GM12878 (cell line): ENCODE measurements around the gene TMX4. TPM values are rescaled to one million over a fixed set of nuclear protein-coding genes. Genes with fewer than 3 reads are reported as not detected.
A peak's percentile ranks its signal among the peaks of the same experiment; 100 is the strongest.

Experiments used
- ATAC-seq: fragments of 200-7000 bp; cut with Tn5 transposase; 3 replicates; pipeline ENCODE4 v1.9.1; 2020; ENCODE audit warnings: mild to moderate bottlenecking, moderate library complexity
- BruUV-seq: library from RNA; stranded (reverse); fragments of 400-500 nt; replicated peaks from 2 replicates; lab custom pipeline; 2021; lab: Mats Ljungman, UMichigan
- CTCF ChIA-PET: fragments of 300-600 bp; sonication (Branson Sonifier 250); formaldehyde crosslinking; extraction: SDS; loops from one replicate; lab custom pipeline; 2021; ENCODE audit warnings: inconsistent platforms; lab: Yijun Ruan, JAX
- POLR2A ChIA-PET: fragments of 350-600 bp; formaldehyde crosslinking; extraction: SDS; loops from one replicate; lab custom pipeline; 2021; ENCODE audit warnings: inconsistent platforms; lab: Charles Lee
- RAD21 ChIA-PET: fragments of 300-600 bp; sonication (Branson Sonifier 250); formaldehyde crosslinking; loops from one replicate; lab custom pipeline; 2023; ENCODE audit warnings: antibody characterized with exemption; ENCODE audit not compliant: unreplicated experiment; lab: Charles Lee
- SMC1A ChIA-PET: fragments of 300-600 bp; sonication (Branson Sonifier 250); formaldehyde crosslinking; loops from one replicate; lab custom pipeline; 2023; ENCODE audit not compliant: unreplicated experiment, uncharacterized antibody; lab: Charles Lee
- DNase-seq: peaks from one replicate; pipeline ENCODE4 v3.0.0-alpha.2; 2011; ENCODE audit warnings: low read depth, low spot score
- FAIRE-seq: peaks from 3 replicates; lab custom pipeline; 2011; peaks lifted over from hg19 to GRCh38; lab: Jason Lieb, UNC
- H2AFZ ChIP-seq: 2 replicates; pipeline ENCODE4 v1.6.0; 2011; ENCODE audit warnings: low read depth, low read length, control low read depth; ENCODE audit not compliant: control insufficient read depth
- H3K27ac ChIP-seq: 2 replicates; pipeline ENCODE4 v1.5.1; 2011; ENCODE audit warnings: control low read depth; ENCODE audit not compliant: control insufficient read depth, insufficient read depth
- H3K27me3 ChIP-seq, 2 experiments: replicated peaks in 1 of 2; 2 replicates each; pipeline versions ENCODE4 v1.6.0 to v1.6.1; 2011; ENCODE audit warnings: low read length in 1 of 2; ENCODE audit not compliant: control insufficient read depth in 2 of 2, insufficient read depth in 2 of 2
- H3K36me3 ChIP-seq, 2 experiments: 2 replicates each; pipeline ENCODE4 v1.5.1; 2011; ENCODE audit warnings: low read length in 1 of 2; ENCODE audit not compliant: control insufficient read depth in 2 of 2, insufficient read depth in 2 of 2
- H3K4me1 ChIP-seq: 2 replicates; pipeline ENCODE4 v1.6.1; 2011; ENCODE audit warnings: mild to moderate bottlenecking, low read length, moderate library complexity, mixed read lengths; ENCODE audit not compliant: control insufficient read depth, insufficient read depth
- H3K4me2 ChIP-seq: 2 replicates; pipeline ENCODE4 v1.6.0; 2011; ENCODE audit warnings: control low read depth; ENCODE audit not compliant: control insufficient read depth, insufficient read depth
- H3K4me3 ChIP-seq: fragments of 200-600 bp; sonication (generic); 2 replicates; pipeline ENCODE4 v1.5.1; 2016
- H3K79me2 ChIP-seq: 2 replicates; pipeline ENCODE4 v1.6.0; 2011; ENCODE audit warnings: low read length; ENCODE audit not compliant: control insufficient read depth, insufficient read depth
- H3K9ac ChIP-seq: 2 replicates; pipeline ENCODE4 v1.8.0; 2011; ENCODE audit warnings: low read length, control low read depth, mixed read lengths; ENCODE audit not compliant: control insufficient read depth, insufficient read depth
- H3K9me3 ChIP-seq: replicated peaks from 3 replicates; pipeline ENCODE4 v1.5.1; 2011; ENCODE audit warnings: mild to moderate bottlenecking, low read length; ENCODE audit not compliant: control insufficient read depth, insufficient read depth
- H4K20me1 ChIP-seq: 2 replicates; pipeline ENCODE4 v1.6.0; 2011; ENCODE audit not compliant: control insufficient read depth, insufficient read depth
- BMI1 ChIP-seq: fragments of 450-650 bp; IDR thresholded peaks from 2 replicates; pipeline ENCODE4 v1.6.1; 2016; ENCODE audit warnings: mild to moderate bottlenecking, moderate library complexity, borderline replicate concordance
- JUND ChIP-seq: IDR thresholded peaks from 2 replicates; pipeline ENCODE4 v1.6.1; 2012; ENCODE audit warnings: low read depth, mild to moderate bottlenecking, low read length, improper control_type of control experiment, moderate library complexity
- PKNOX1 ChIP-seq: fragments of 450-650 bp; IDR thresholded peaks from 2 replicates; pipeline ENCODE4 v1.6.1; 2016; ENCODE audit warnings: mild to moderate bottlenecking
- PRDM15 ChIP-seq: fragments of 450-650 bp; formaldehyde crosslinking; IDR thresholded peaks from 2 replicates; pipeline ENCODE4 v1.4.0; 2020; ENCODE audit warnings: mild to moderate bottlenecking, moderate library complexity
- RCOR1 ChIP-seq: conservative IDR thresholded peaks from 2 replicates; pipeline ENCODE4 v1.6.1; 2012; ENCODE audit warnings: low read depth, low read length, improper control_type of control experiment
- SMC3 ChIP-seq: IDR thresholded peaks from 2 replicates; pipeline ENCODE4 v1.6.1; 2011; ENCODE audit warnings: low read length, improper control_type of control experiment, borderline replicate concordance
- STAT1 ChIP-seq: fragments of 450-650 bp; conservative IDR thresholded peaks from 2 replicates; pipeline ENCODE4 v1.6.1; 2014; ENCODE audit warnings: antibody characterized with exemption, mild to moderate bottlenecking
- STAT3 ChIP-seq: IDR thresholded peaks from 2 replicates; pipeline ENCODE4 v1.6.1; 2011; ENCODE audit warnings: low read depth, low read length, improper control_type of control experiment
- USF2 ChIP-seq: IDR thresholded peaks from 2 replicates; pipeline ENCODE4 v1.6.1; 2011; ENCODE audit warnings: low read depth, low read length, improper control_type of control experiment, borderline replicate concordance
- WGBS: methylation state at CpG from one replicate; pipeline ENCODE4 v1.1.6; 2016; ENCODE audit warnings: low lambda C conversion rate; ENCODE audit not compliant: insufficient replicate concordance, insufficient coverage; ENCODE audit errors: missing lambda C conversion rate; 5-methylcytosine and 5-hydroxymethylcytosine counted together
- in situ Hi-C: fragments of 300-500 bp; cut with MboI; formaldehyde crosslinking; loops from 9 replicates; pipeline ENCODE4 v1.14.3; 2018; ENCODE audit warnings: mixed read lengths
- intact Hi-C: fragments of 100-400 bp; cut with micrococcal nuclease; formaldehyde crosslinking; loops from one replicate; pipeline ENCODE4 v1.14.2; 2022; ENCODE audit not compliant: unreplicated experiment
- polyA plus RNA-seq, 11 experiments: library from polyadenylated mRNA; depleted of rRNA in 4 of 11; unstranded in 6 of 11; stranded (reverse) in 5 of 11; fragments of >200 nt; fragmentation: Nextera tagmentation in 4 of 11; fragmentation: Illumina TruSeq in 1 of 11; extraction: Ambion mirVana in 4 of 11; extraction: Trizol in 1 of 11; gene quantifications; 1 replicate in 1 of 11; 2 replicates in 10 of 11; pipeline versions ENCODE4 v1.2.1 to v1.2.3, GENCODE V29; 2011 to 2016; ENCODE audit warnings: inconsistent platforms in 2 of 11, missing spikeins in 2 of 11, low read depth in 1 of 11
- total RNA-seq, 4 experiments: library from RNA; depleted of rRNA in 3 of 4; stranded (reverse); fragments of >200 nt in 3 of 4; fragmentation: Illumina TruSeq in 1 of 4; extraction: Trizol in 1 of 4; gene quantifications; 2 replicates each; pipeline versions ENCODE4 v1.2.1 to v1.2.3, GENCODE V29; 2013 to 2021

TMX4 gene
- total and polyA plus RNA-seq, 10 of the 15 experiments (the other 5 are each of a cell fraction or from before 2014, with no cell fraction given): 3.9 to 19.9 (median 11.1) TPM

GRCh38 chr20:8045946-8046345 is 26.4 kb upstream of the TMX4 start:
- ChIA-PET RAD21 (interaction anchor here (1.3 to 5.0 kb wide), 3 partner anchors 11 to 675 kb away, joined by 3 to 72 read pairs (median 11); no protein-coding TSS in a partner anchor), CTCF (interaction anchor here (0.7 to 9.5 kb wide), 10 partner anchors 13 to 704 kb away, joined by 3 to 193 read pairs (median 4); no protein-coding TSS in a partner anchor), POLR2A (no interaction called here), SMC1A (interaction anchor here (1.5 to 5.7 kb wide), 3 partner anchors 9 to 675 kb away, joined by 3 to 86 read pairs (median 20); no protein-coding TSS in a partner anchor)
- 40% methylated on average over 1 of the region's 1 CpG for WGBS
- Histone ChIP-seq H3K9me3 (no peaks in the 10 kb centered on the region), H3K79me2 (no peaks in the 10 kb centered on the region), H3K27me3 (no peaks in the 10 kb centered on the region), H3K9ac (no peak overlapping the region), H3K4me1 (no peaks in the 10 kb centered on the region), H3K4me2 (no peak overlapping the region), H3K4me3 (no peak overlapping the region), H2AFZ (no peak overlapping the region), H3K27ac (no peak overlapping the region), H4K20me1 (no peaks in the 10 kb centered on the region), H3K36me3 (no peaks in the 10 kb centered on the region)
- FAIRE-seq (no peak), DNase-seq (no peak), ATAC-seq (no peak)
- no TSS peak for BruUV-seq
- in situ Hi-C loops: no loop called here
- intact Hi-C loops: loop anchor here (5.0 kb wide), 2 partner anchors 406 to 491 kb away; no protein-coding TSS in a partner anchor
- no peak for TF ChIP-seq JUND
- no peak for TF ChIP-seq STAT1
- no peak for TF ChIP-seq STAT3
- no peak for TF ChIP-seq BMI1

GRCh38 chr20:8043687-8044282 is 24.2 kb upstream of the TMX4 start:
- 27% methylated on average over 13 of the region's 13 CpGs for WGBS
- in situ Hi-C loops: loop anchor here (5.0 kb wide), 1 partner anchor 679 kb away; no protein-coding TSS in a partner anchor
- ATAC-seq: peak; percentile 86
- Histone ChIP-seq H3K9me3 (no peaks in the 10 kb centered on the region), H3K4me2 (no peak overlapping the region), H3K4me3 (no peak overlapping the region), H4K20me1 (no peaks in the 10 kb centered on the region), H3K79me2 (no peaks in the 10 kb centered on the region), H3K36me3 (no peaks in the 10 kb centered on the region), H3K27ac (no peak overlapping the region), H3K27me3 (no peaks in the 10 kb centered on the region), H3K9ac (no peak overlapping the region), H2AFZ (no peak overlapping the region), H3K4me1 (no peaks in the 10 kb centered on the region)
- peak; percentile 94 for FAIRE-seq
- CTCF ChIA-PET: interaction anchor here (0.6 to 9.5 kb wide), 56 partner anchors 9 to 727 kb away, joined by 3 to 193 read pairs (median 4); partner anchors contain the start of gene TMX4
- SMC1A ChIA-PET: interaction anchor here (0.5 to 5.7 kb wide), 29 partner anchors 9 to 749 kb away, joined by 3 to 86 read pairs (median 4); partner anchors contain the start of gene TMX4
- no TSS peak for BruUV-seq
- intact Hi-C loops: loop anchor here (1.0 to 5.0 kb wide), 5 partner anchors 83 to 679 kb away; no protein-coding TSS in a partner anchor
- POLR2A ChIA-PET: interaction anchor here (0.5 kb wide), 1 partner anchor 82 kb away, joined by 6 read pairs; no protein-coding TSS in a partner anchor
- RAD21 ChIA-PET: interaction anchor here (0.6 to 5.0 kb wide), 7 partner anchors 48 to 678 kb away, joined by 3 to 72 read pairs (median 4); no protein-coding TSS in a partner anchor
- DNase-seq: no peak
- TF ChIP-seq PKNOX1: no peak
- no peak for TF ChIP-seq PRDM15 (CRISPR knock-in tag)
- TF ChIP-seq SMC3: peak; percentile 78; the same call in 1 of the 2 replicates
- TF ChIP-seq USF2: no peak
- TF ChIP-seq RCOR1: no peak
